Measurements from ENCODE around the gene HLA-B.
"Not testable (repeated sequence)": the region's sequence is repeated elsewhere in the genome, so short reads cannot be mapped to it uniquely, and the experiment has no call there.

Gene HLA-B

GRCh38 chr6:31381666-31382065, 24.7 kb upstream of the HLA-B start:
- DNase-seq = no peak

- DNase-seq = no peak
These were observed 22.9 kb upstream of the HLA-B start for GRCh38 chr6:31379850-31380249.

GRCh38 chr6:31378721-31379103, 21.7 kb upstream of the HLA-B start:
- no peak for DNase-seq

- DNase-seq = no peak
These were observed 21.2 kb upstream of the HLA-B start for GRCh38 chr6:31378062-31378720.

- no peak for DNase-seq
These were observed 20.1 kb upstream of the HLA-B start for GRCh38 chr6:31377029-31377428.

GRCh38 chr6:31375699-31376098, 18.7 kb upstream of the HLA-B start:
- DNase-seq = no peak

GRCh38 chr6:31374118-31374517, 17.1 kb upstream of the HLA-B start:
- DNase-seq = not testable (repeated sequence)

GRCh38 chr6:31368461-31368860, 11.5 kb upstream of the HLA-B start:
- no peak for DNase-seq

- peak; percentile 66 for DNase-seq
These were observed 9.9 kb upstream of the HLA-B start for GRCh38 chr6:31366693-31367470.

- DNase-seq = no peak
These were observed 8.9 kb upstream of the HLA-B start for GRCh38 chr6:31365864-31366263.

GRCh38 chr6:31363811-31364210, 6.8 kb upstream of the HLA-B start:
- DNase-seq = no peak

- no peak for DNase-seq
These were observed 5.8 kb upstream of the HLA-B start for GRCh38 chr6:31362751-31363150.

- no peak for DNase-seq
These were observed 2.6 kb upstream of the HLA-B start for GRCh38 chr6:31359581-31359980.

- no peak for DNase-seq
These were observed 1.3 kb upstream of the HLA-B start for GRCh38 chr6:31358302-31358701.

GRCh38 chr6:31357886-31358285, 907 bp upstream of the HLA-B start:
- DNase-seq = no peak

GRCh38 chr6:31356216-31356945, 598 bp downstream of the HLA-B start:
- no peak for DNase-seq

- no peak for DNase-seq
These were observed 1.4 kb downstream of the HLA-B start for GRCh38 chr6:31355583-31355948.

- no peak for DNase-seq
These were observed 2.0 kb downstream of the HLA-B start for GRCh38 chr6:31354864-31355582.

GRCh38 chr6:31354158-31354863, 2.7 kb downstream of the HLA-B start:
- no peak for DNase-seq

GRCh38 chr6:31353384-31353945, 3.5 kb downstream of the HLA-B start:
- no peak for DNase-seq

GRCh38 chr6:31352683-31353383, 4.1 kb downstream of the HLA-B start:
- DNase-seq = no peak

- DNase-seq = no peak
These were observed 4.7 kb downstream of the HLA-B start for GRCh38 chr6:31352310-31352682.
